Calu3 (cell line): Measurements from ENCODE around the gene BPI. TPM values are rescaled to one million over a fixed set of nuclear protein-coding genes. Genes with fewer than 3 reads are reported as not detected.

Experiments used
- BruUV-seq: library from RNA; stranded (reverse); fragments of 400-500 nt; replicated peaks from 2 replicates; lab custom pipeline; 2021; lab: Mats Ljungman, UMichigan
- CTCF ChIA-PET: fragments of 300-600 bp; sonication (Branson Sonifier 250); formaldehyde crosslinking; loops from one replicate; lab custom pipeline; 2022; ENCODE audit warnings: antibody characterized with exemption; lab: Charles Lee
- DNase-seq: peaks from one replicate; pipeline ENCODE4 v3.0.0; 2022
- H3K27ac Mint-ChIP-seq: one replicate; pipeline ENCODE4 v1.8.0; 2022; ENCODE audit warnings: mixed read lengths; ENCODE audit not compliant: unreplicated experiment
- H3K27me3 Mint-ChIP-seq: one replicate; pipeline ENCODE4 v1.8.0; 2022; ENCODE audit warnings: mixed read lengths; ENCODE audit not compliant: unreplicated experiment
- H3K36me3 Mint-ChIP-seq: one replicate; pipeline ENCODE4 v1.8.0; 2022; ENCODE audit warnings: mild to moderate bottlenecking, moderate library complexity, mixed read lengths; ENCODE audit not compliant: insufficient read depth, unreplicated experiment
- H3K4me1 Mint-ChIP-seq: one replicate; pipeline ENCODE4 v1.8.0; 2022; ENCODE audit warnings: mild to moderate bottlenecking, low read depth, mixed read lengths; ENCODE audit not compliant: unreplicated experiment
- H3K4me3 Mint-ChIP-seq: one replicate; pipeline ENCODE4 v1.8.0; 2022; ENCODE audit warnings: mild to moderate bottlenecking, low read depth, moderate library complexity, mixed read lengths; ENCODE audit not compliant: unreplicated experiment
- H3K9me3 Mint-ChIP-seq: one replicate; pipeline ENCODE4 v1.8.0; 2022; ENCODE audit warnings: low read depth, mixed read lengths; ENCODE audit not compliant: unreplicated experiment
- intact Hi-C: fragments of 100-400 bp; cut with micrococcal nuclease; formaldehyde crosslinking; loops from one replicate; pipeline ENCODE4 v1.10.0; 2022; ENCODE audit not compliant: unreplicated experiment
- total RNA-seq: library from RNA; stranded (reverse); gene quantifications from 2 replicates; pipeline ENCODE4 v1.2.3, GENCODE V29; 2022
- TF ChIP-seq, protein P1 (sequence below): fragments of 200-600 bp; IDR thresholded peaks from one replicate; pipeline ENCODE4 v1.8.0; 2022; ENCODE audit warnings: antibody characterized with exemption; ENCODE audit not compliant: unreplicated experiment

The BPI gene
- total RNA-seq, 1 experiment from 2014 or later, result not detected

DNA sequence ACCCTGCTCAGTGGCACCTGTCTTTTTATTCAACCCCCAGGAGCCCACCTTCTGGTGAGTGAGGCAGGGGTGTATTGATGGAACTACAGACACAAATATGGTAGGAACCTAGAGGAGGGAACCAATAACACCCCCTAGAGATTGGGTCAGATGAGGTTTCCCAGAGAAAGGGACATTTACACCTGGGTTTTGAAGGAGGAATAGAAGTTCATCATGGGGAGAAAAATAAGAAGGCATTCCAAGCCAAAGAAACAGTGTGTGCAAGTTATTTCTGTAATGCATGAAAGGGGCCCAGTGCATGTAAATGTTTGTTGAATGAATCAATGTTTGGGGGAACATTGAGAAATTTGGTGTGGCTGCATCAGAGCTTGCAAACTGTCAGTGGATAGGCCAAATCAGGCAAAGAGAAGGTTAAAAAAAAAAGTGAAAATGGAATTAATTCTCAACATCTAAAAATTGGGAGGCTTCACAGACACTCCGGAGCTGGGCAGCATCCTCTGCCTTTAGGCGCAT, 32.3 kb upstream of the BPI start:
- TF ChIP-seq, protein P1, sequence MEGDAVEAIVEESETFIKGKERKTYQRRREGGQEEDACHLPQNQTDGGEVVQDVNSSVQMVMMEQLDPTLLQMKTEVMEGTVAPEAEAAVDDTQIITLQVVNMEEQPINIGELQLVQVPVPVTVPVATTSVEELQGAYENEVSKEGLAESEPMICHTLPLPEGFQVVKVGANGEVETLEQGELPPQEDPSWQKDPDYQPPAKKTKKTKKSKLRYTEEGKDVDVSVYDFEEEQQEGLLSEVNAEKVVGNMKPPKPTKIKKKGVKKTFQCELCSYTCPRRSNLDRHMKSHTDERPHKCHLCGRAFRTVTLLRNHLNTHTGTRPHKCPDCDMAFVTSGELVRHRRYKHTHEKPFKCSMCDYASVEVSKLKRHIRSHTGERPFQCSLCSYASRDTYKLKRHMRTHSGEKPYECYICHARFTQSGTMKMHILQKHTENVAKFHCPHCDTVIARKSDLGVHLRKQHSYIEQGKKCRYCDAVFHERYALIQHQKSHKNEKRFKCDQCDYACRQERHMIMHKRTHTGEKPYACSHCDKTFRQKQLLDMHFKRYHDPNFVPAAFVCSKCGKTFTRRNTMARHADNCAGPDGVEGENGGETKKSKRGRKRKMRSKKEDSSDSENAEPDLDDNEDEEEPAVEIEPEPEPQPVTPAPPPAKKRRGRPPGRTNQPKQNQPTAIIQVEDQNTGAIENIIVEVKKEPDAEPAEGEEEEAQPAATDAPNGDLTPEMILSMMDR, result no peak
- Mint-ChIP-seq H3K9me3 (peaks cover 10% of the 10 kb centered on the region), H3K27ac (peak overlapping the region; percentile 2), H3K36me3 (no peaks in the 10 kb centered on the region), H3K4me1 (peaks cover 40% of the 10 kb centered on the region), H3K27me3 (peaks cover 20% of the 10 kb centered on the region), H3K4me3 (no peak overlapping the region)
- intact Hi-C loops, result no loop called here
- CTCF ChIA-PET, result interaction anchor here (0.7 kb wide), 1 partner anchor 54 kb away, joined by 4 read pairs; no protein-coding TSS in a partner anchor
- no peak for DNase-seq
- no TSS peak for BruUV-seq

DNA sequence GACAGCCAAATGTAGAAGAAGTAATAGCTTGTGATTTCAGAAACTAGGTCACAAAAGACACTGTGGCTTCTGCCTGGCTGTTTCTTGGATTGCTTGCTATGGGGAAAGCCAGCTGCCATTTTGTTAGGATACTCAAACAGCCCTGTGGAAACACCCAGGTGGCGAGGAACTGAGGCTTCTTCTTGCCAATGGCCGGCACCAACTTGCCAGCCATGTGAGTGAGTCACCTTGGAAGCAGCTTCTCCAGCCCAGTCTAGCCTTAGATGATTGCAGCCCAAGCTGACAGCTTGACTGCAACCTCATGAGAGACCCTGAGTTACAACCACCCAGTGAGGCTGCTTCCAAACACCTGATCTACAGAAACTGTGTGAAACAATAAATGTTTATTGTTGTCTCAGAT, 31.6 kb upstream of the BPI start:
- Mint-ChIP-seq H3K9me3 (peaks cover 10% of the 10 kb centered on the region), H3K4me1 (peaks cover 40% of the 10 kb centered on the region), H3K4me3 (no peak overlapping the region), H3K36me3 (no peaks in the 10 kb centered on the region), H3K27ac (no peak overlapping the region), H3K27me3 (peaks cover 13% of the 10 kb centered on the region)
- TF ChIP-seq, protein P1, result no peak
- CTCF ChIA-PET, result interaction anchor here (0.7 to 1.0 kb wide), 2 partner anchors 9 to 54 kb away, joined by 3 to 4 read pairs; no protein-coding TSS in a partner anchor
- BruUV-seq, result no TSS peak
- DNase-seq, result no peak
- intact Hi-C loops, result no loop called here

DNA sequence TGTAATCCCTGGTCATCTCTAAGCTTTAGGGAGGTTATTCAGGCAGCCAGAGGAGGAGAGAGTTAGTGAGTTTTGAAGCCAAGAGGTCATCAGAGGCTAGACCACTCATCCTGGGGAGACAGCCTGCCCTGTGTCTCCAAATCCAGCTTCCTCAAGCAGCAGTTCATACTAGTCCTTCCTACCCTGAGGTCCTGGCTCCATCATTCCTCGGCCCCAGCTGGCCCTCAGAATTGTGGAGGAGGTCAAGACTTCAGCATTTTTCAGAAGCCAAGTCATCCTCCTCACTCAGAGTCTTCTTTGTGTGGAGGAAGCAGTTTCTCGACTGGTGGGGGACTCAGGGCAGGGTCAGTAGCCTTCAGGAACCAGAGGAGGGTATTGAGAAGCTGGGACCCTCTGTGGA, 31.0 kb upstream of the BPI start:
- Mint-ChIP-seq H3K36me3 (no peaks in the 10 kb centered on the region), H3K27ac (no peak overlapping the region), H3K27me3 (peaks cover 11% of the 10 kb centered on the region), H3K4me3 (no peak overlapping the region), H3K4me1 (peaks cover 40% of the 10 kb centered on the region), H3K9me3 (peaks cover 10% of the 10 kb centered on the region)
- CTCF ChIA-PET, result interaction anchor here (0.6 to 1.0 kb wide), 3 partner anchors 10 to 224 kb away, joined by 3 to 4 read pairs (median 3); no protein-coding TSS in a partner anchor
- TF ChIP-seq, protein P1, result no peak
- BruUV-seq, result no TSS peak
- intact Hi-C loops, result no loop called here
- no peak for DNase-seq

DNA sequence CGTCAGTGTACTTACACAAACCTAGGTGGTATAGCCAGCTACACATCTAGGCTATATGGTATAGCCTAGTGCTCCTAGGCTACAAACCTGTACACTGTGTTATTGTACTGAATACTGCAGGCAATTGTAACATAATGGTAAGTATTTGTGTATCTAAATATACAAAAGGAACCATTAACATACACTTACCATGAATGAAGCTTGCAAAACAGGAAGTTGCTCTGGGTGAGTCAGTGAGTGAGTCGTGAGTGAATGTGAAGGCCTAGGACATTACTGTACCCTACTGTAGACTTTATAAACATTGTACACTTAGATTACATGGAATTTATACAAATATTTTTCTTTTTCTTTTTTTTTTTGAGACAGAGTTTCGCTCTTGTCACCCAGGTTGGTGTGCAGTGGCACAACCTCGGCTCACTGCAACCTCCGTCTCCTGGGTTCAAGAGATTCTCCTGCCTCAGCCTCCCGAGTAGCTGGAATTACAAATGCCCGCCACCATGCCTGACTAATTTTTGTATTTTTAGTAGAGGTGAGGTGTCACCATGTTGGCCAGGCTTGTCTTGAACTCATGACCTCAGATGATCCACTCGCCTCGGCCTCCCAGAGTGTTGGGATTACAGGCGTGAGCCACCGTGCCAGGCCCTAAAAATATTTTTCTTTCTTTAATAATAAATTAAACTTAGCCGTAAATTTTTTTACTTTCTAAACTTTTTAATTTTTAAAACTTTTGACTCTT, 28.0 kb upstream of the BPI start:
- intact Hi-C loops, result no loop called here
- peak; percentile 42 for DNase-seq
- peaks cover 10% of the 10 kb centered on the region for H3K9me3 Mint-ChIP-seq
- peaks cover 45% of the 10 kb centered on the region for H3K4me1 Mint-ChIP-seq
- H3K27me3 Mint-ChIP-seq, result no peaks in the 10 kb centered on the region
- no TSS peak for BruUV-seq
- H3K27ac Mint-ChIP-seq, result peak overlapping the region; percentile 0
- no peaks in the 10 kb centered on the region for H3K36me3 Mint-ChIP-seq
- CTCF ChIA-PET, result interaction anchor here (0.6 to 1.2 kb wide), 4 partner anchors 10 to 227 kb away, joined by 3 to 4 read pairs (median 4); no protein-coding TSS in a partner anchor
- H3K4me3 Mint-ChIP-seq, result no peak overlapping the region
- TF ChIP-seq, protein P1, result no peak
